HUDEP-2 (cell line): Measurements from ENCODE around the gene ZNF552.
"Not testable (repeated sequence)": the region's sequence is repeated elsewhere in the genome, so short reads cannot be mapped to it uniquely, and the experiment has no call there.

Experiments used
- DNase-seq, 76 experiments: peaks; one replicate each; lab custom pipeline; 2025; ENCODE audit not compliant: unreplicated experiment in 76 of 76; lab: John Stamatoyannopoulos, UW

The ZNF552 gene

DNA sequence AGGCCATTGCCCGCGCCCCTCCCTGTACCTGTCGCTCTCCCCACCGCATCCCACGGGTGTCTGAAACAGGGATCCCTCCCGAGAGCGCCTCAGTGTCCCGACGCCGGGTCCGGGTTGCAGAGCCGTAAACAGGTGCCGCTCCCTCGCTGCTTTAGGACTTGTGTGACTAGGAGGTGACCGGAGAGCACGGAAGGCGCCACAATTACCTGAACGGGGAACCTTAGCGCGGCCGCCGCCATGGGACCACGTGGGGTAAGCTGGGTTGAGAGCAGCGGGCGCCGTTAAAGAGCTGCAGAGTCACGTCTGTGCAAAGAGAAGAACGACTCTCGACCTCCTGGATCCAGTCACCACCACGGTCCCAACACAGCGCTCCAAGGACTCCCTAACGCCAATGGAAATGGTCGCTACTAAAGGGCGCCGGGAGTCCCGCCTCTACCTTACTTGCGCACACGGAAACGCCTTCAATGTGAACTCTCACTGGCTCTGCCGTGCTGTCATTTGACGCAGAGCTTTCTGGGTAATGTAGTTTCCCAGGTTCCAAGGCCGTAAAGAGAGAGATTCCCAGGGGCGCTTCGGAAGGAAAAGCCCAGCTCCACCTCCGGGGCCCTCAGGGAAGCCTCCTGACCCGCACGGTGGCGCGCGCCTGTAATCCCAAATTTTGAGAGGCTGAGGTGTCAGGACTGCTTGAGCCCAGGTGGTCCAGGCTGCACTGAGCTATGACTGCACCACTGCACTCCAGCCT is at the start of gene ZNF552:
TSS of gene ZNF552 (minus strand) at position 409 of the 742 bp plus-strand sequence. CDS start at position 239, 170 bp downstream.
- peak in 75 of 76 experiments; percentile 24 to 88 (median 74) for DNase-seq

DNA sequence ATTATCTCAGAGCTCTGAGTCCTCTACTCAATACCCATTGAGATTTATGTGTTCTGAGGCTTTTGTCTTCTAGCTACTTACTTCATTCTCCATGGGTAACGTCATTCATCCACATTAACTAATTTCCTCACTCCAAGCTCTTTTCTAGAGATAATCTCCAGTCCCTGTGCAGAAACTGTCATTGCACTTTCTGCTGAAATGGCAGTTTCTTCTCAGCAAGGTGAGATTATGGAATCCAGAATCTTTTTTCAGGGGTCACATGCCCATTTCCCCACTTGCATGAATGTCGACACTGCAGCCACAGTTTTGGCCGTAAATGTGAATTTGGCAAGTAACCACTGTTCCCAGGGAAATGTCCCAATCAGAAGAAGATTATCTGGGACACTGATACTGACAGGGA is 47.6 kb upstream of the ZNF552 start:
- not testable (repeated sequence) for DNase-seq

- DNase-seq, result not testable (repeated sequence)
These were observed 39.4 kb upstream of the ZNF552 start for GRCh38 chr19:57854117-57854516.

DNA sequence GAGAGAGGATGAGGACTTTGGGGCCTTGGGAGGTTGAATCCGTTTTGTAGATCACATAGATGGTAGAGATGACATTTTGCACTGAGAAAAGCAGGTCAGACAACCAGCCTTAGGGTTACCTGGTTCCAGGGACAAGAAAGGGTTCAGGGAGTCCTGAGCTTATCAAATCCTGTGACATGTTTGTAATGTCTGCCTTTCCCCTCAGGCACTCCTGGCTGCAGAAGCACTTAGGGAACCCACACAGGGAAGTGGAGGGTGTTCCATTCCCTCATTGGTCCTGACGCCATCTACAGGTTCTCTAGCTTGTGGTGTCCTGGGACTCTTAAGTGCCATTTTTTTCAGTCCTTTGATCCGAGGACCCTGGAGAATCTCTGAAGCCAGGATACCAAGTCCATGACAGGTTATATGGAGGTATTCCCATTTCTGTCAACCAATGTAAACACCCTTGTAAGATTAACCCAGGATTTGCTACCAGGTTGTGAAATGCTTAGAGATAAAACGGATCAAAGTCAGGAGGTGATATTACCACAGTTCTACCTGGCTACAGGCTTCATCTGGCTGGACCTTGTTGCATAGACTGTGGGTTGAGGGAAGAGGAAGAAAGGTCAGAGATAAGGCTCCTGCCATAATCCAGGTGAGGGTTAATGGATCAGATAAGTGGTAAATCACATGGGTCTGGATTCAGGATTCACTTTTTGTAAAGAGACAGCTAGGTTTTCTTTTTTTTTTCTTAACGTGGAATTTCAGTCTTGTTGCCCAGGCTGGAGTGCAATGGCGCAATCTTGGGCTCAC is 37.3 kb upstream of the ZNF552 start:
- DNase-seq, result not testable (repeated sequence)

GRCh38 chr19:57850553-57851017 is 35.9 kb upstream of the ZNF552 start:
- DNase-seq, result peak in 58 of 76 experiments; percentile 3 to 81 (median 42)

DNA sequence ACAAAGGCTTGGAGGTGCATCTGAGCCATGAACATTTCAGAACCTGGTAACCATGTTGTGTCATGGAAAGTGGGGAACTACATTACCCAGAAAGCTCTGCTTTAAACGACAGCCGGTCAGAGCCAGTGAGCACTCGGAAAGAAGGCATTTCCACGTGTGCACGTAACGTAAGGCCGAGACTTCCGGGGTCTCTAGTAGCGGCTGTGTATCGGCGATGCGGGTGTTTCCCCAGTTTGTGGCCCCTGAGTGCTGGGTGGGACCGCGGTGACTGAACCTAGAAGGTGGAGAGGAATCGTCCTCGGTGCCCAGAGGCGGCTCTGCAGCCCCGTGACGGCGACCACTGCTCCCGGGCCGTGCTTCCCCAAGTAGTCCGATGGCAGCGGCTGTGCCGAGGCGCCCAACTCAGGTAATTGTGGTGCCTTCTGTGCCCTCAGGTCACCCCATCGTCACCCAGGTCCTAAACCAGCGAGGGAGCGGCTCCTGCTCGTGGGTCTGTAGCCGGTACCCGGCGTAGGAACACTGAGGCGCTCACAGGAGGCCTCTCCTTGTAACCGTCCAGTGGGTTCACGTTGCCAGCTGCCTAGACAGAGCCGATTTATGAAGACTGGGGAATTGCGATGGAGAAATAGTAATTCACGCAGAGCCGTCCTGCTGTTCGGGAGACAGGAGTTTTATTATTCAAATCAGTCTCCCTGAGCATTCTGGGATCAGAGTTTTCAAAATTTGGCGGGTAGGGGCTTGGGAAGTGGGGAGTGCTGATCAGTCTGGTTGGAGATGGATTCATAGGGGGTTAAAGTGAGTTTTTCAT is 35.2 kb upstream of the ZNF552 start, which contains the start of gene ZNF587:
TSS of gene ZNF587 (plus strand) at position 194 of the 808 bp plus-strand sequence. CDS start at position 374, 180 bp downstream.
- peak in 74 of 76 experiments; percentile 22 to 89 (median 74) for DNase-seq

DNA sequence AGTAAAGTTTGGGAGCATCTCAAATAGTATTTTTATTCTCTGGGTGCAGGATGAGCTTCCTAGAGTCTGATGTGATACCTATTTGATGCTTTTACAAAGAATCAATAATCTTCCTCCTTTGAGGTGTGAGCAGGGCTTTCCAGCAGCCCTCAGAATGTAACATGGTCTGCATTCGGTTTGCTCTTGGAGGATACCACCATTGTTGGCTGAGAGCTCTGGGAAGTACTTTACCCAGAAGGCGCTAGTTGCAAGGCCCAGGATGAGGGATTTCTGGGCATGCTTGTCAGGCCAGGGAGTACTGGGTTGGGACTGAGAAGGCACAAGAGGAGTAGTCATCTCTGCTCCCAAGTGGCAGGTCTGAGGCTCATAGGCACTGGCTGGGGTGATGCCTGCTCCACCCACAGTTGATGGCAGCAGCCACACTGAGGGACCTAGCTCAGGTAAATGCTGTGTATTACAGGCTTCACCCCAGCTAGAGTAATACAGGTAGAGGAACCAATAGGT is 34.5 kb upstream of the ZNF552 start:
- DNase-seq, result peak in 1 of 76 experiments; percentile 55

DNA sequence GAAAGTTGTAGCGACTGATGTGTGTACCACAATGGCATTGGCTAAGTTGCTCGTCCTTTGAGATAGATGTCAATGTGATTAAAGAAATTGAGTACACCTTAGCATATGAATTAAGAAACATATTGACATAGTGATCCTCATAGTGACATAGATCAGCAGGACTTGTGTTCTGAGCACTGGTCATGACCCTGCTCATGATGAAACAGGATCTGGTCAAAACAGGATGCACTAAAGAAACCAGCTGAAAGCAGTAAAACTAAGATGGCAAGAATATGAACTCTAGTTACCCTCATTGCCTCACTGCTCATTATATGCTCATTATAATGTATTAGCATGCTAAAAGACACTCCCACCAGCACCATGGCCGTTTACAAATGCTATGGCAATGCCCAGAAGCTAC is 32.5 kb upstream of the ZNF552 start:
- not testable (repeated sequence) for DNase-seq

DNA sequence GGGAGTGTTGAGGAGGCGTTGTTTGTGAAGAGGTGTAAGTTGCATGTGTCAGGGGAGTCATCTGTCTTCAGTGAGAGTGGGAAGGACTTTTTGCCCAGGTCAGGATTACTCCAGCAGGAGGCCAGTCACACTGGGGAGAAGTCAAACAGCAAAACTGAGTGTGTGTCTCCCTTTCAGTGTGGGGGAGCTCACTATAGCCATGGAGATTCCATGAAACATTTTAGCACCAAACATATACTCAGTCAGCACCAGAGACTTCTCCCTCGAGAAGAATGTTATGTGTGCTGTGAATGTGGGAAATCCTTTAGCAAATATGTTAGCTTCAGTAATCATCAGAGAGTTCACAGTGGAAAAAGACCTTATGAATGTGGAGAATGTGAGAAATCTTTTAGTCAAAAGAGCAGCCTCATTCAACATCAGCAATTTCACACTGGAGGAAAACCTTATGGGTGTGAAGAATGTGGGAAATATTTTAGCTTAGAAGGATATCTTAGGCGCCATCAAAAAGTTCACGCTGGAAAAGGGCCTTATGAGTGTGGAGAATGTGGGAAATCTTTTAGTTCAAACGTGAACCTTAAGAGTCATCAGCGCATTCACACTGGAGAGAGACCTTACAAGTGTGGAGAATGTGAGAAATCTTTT is 26.5 kb upstream of the ZNF552 start:
- no peak for DNase-seq

DNA sequence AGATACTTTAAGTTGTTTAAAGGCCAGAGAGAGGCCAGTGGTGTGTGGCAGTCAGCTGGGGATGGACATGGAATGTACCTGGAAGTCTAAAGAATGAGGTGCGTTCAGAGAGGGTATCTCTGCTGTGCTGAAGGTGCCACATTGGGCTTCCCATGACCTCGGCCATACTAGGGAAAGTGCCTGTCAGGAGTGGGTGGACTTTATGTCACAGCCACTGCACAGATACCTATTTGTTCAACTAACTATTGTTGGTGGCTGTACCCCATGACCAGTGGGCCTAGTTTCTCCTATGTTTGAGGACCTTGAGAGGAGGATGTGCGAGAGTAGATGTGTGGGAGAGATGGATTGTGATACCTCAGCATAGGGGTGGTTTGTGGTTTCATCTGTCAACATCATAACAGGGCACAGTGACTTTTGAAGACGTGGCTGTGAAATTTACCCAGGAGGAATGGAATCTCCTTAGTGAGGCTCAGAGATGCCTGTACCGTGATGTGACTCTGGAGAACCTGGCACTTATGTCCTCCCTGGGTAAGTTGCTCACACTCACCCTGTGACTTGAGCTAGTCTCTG is 24.0 kb upstream of the ZNF552 start:
- DNase-seq, result not testable (repeated sequence)

GRCh38 chr19:57836991-57837390 is 22.3 kb upstream of the ZNF552 start:
- DNase-seq, result not testable (repeated sequence)

- DNase-seq, result peak in 33 of 76 experiments; percentile 4 to 58 (median 24)
These were observed 15.4 kb upstream of the ZNF552 start, which contains the start of gene ZNF587B for GRCh38 chr19:57830071-57830602. TSS of gene ZNF587B (plus strand) at chr19:57830299. CDS start at chr19:57830529, 230 bp downstream.

DNA sequence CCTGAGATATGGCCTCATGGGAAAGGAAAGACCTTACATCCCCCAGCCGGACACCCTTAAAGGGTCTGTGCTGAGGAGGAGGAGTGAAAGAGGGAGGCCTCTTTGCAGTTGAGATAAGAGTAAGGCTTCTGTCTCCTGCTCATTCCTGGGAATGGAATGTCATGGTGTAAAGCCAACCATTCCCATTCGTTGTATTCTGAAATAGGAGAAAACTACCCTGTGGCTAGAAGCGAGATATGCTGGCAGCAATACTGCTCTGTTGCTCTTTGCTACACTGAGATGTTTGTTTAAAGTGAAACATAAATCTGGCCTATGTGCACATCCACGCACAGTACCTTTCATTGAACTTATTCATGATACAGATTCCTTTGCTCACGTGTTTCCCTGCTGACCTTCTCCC is 14.6 kb upstream of the ZNF552 start:
- no peak for DNase-seq

GRCh38 chr19:57825511-57825910 is 10.8 kb upstream of the ZNF552 start:
- DNase-seq, result no peak

- DNase-seq, result not testable (repeated sequence)
These were observed 8.9 kb upstream of the ZNF552 start for GRCh38 chr19:57823608-57824007.

DNA sequence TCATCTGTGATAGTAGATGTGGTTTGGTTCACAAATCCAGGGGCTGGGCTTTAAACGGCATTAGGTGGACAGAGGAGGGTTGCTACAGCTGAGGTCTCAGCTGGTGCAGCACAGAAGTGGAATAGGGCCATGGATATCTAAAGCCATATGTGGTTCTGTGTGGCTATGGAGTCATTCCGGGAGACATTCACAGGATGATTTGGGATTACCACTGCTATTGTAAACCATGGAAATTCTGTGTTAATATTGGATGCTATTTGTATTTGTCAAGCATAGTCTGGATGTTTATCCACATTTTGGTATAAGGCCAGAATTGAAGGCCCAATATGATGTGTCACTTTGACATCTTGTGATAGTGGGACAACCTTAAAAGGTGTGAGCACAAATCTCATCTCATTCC is 8.4 kb upstream of the ZNF552 start:
- DNase-seq, result not testable (repeated sequence)

- not testable (repeated sequence) for DNase-seq
These were observed 6.8 kb upstream of the ZNF552 start for GRCh38 chr19:57821501-57821900.

DNA sequence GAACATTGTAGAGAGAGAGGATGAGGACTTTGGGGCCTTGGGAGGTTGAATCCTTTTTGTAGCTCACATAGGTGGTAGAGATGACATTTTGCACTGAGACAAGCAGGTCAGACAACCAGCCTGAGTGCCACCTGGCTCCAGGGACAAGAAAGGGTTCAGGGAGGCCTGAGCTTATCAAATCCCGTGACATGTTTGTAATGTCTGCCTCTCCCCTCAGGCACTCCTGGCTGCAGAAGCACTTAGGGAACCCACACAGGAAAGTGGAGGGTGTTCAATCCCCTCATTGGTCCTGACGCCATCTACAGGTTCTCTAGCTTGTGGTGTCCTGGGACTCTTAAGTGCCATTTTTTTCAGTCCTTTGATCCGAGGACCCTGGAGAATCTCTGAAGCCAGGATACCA is 6.4 kb upstream of the ZNF552 start:
- not testable (repeated sequence) for DNase-seq

DNA sequence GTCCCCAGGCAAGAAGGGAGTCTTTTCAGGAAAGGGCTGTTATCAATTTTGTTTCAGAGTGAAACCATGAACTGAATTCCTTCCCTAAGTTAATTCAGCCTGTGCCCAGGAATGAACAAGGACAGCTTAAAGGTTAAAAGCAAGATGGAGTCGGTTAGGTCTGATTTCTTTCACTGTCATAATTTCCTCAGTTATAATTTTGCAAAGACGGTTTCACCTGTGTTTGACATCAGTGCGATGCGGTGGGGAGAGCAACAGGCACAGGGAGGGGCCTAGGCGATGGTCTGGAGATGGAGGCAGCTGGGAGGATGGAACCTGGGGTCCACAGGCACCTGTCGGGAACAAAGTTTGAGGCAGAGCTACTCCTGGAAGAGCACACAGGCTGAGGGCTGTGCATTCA is 5.9 kb upstream of the ZNF552 start:
- DNase-seq, result no peak
